ENCODE results near the gene CEACAM1.
"Not testable (repeated sequence)": the region's sequence is repeated elsewhere in the genome, so short reads cannot be mapped to it uniquely, and the experiment has no call there.

The CEACAM1 gene

GRCh38 chr19:42538841-42539709 lies 10.8 kb upstream of the CEACAM1 start:
- H3K9ac ChIP-seq (ENCODE audit: low read length) = no peak overlapping the region
- H3K4me1 ChIP-seq (ENCODE audit: low read length) = no peaks in the 10 kb centered on the region
- DNase-seq = no peak
- no peaks in the 10 kb centered on the region for H4K20me1 ChIP-seq (ENCODE audit: insufficient read depth, low read length)
- H3K27me3 ChIP-seq (replicated peaks; ENCODE audit: insufficient read depth, low read length) = 0 out of 2 replicates have a peak, but pooled peaks cover 4% of the 10 kb centered on the region
- no peak overlapping the region for H3K4me3 ChIP-seq (ENCODE audit: low read length)
- H3K9me3 ChIP-seq (replicated peaks; ENCODE audit: insufficient read depth, low read length) = no peaks in the 10 kb centered on the region
- H3F3A ChIP-seq (ENCODE audit: insufficient read depth, low read length) = no peaks in the 10 kb centered on the region
- no peaks in the 10 kb centered on the region for H3K36me3 ChIP-seq (replicated peaks; ENCODE audit: insufficient read depth, low read length)
- no peak overlapping the region for H3K4me2 ChIP-seq (ENCODE audit: low read depth, low read length)
- no peaks in the 10 kb centered on the region for H3K9me2 ChIP-seq (replicated peaks; ENCODE audit: insufficient read depth, low read length)
- TF ChIP-seq CTCF (IDR thresholded peaks at IDR 0.05; ENCODE audit: low read length) = no peak
- H3K27ac ChIP-seq (ENCODE audit: low read length) = no peak overlapping the region
- no peaks in the 10 kb centered on the region for H3K79me2 ChIP-seq (ENCODE audit: low read length)
- no peak overlapping the region for H2AFZ ChIP-seq (ENCODE audit: low read length)

GRCh38 chr19:42535276-42535675 lies 7.0 kb upstream of the CEACAM1 start:
- H3K9me2 ChIP-seq (replicated peaks; ENCODE audit: insufficient read depth, low read length); H3K4me3 ChIP-seq (ENCODE audit: low read length); H3K4me2 ChIP-seq (ENCODE audit: low read depth, low read length); H3K27me3 ChIP-seq (replicated peaks; ENCODE audit: insufficient read depth, low read length); H2AFZ ChIP-seq (ENCODE audit: low read length); H3F3A ChIP-seq (ENCODE audit: insufficient read depth, low read length); H3K4me1 ChIP-seq (ENCODE audit: low read length); H3K27ac ChIP-seq (ENCODE audit: low read length); DNase-seq; H3K36me3 ChIP-seq (replicated peaks; ENCODE audit: insufficient read depth, low read length); H3K9me3 ChIP-seq (replicated peaks; ENCODE audit: insufficient read depth, low read length); H4K20me1 ChIP-seq (ENCODE audit: insufficient read depth, low read length); H3K9ac ChIP-seq (ENCODE audit: low read length); H3K79me2 ChIP-seq (ENCODE audit: low read length): not testable (repeated sequence)

- no peaks in the 10 kb centered on the region for H3K9me3 ChIP-seq (replicated peaks; ENCODE audit: insufficient read depth, low read length)
- TF ChIP-seq EZH2 (optimal IDR thresholded peaks at IDR 0.05; ENCODE audit: low read depth, low read length) (no peak), EZH2phosphoT487 (IDR thresholded peaks at IDR 0.05; ENCODE audit: low read length) (no peak), CTCF (IDR thresholded peaks at IDR 0.05; ENCODE audit: low read length) (no peak)
- no peaks in the 10 kb centered on the region for H4K20me1 ChIP-seq (ENCODE audit: insufficient read depth, low read length)
- H3K4me2 ChIP-seq (ENCODE audit: low read depth, low read length) = no peak overlapping the region
- no peak overlapping the region for H3K4me3 ChIP-seq (ENCODE audit: low read length)
- DNase-seq = no peak
- 0 out of 2 replicates have a peak, but pooled peaks cover 4% of the 10 kb centered on the region for H3K27me3 ChIP-seq (replicated peaks; ENCODE audit: insufficient read depth, low read length)
- no peaks in the 10 kb centered on the region for H3K4me1 ChIP-seq (ENCODE audit: low read length)
- H2AFZ ChIP-seq (ENCODE audit: low read length) = no peak overlapping the region
- no peaks in the 10 kb centered on the region for H3K79me2 ChIP-seq (ENCODE audit: low read length)
- H3K27ac ChIP-seq (ENCODE audit: low read length) = no peak overlapping the region
- H3F3A ChIP-seq (ENCODE audit: insufficient read depth, low read length) = no peaks in the 10 kb centered on the region
- no peaks in the 10 kb centered on the region for H3K9me2 ChIP-seq (replicated peaks; ENCODE audit: insufficient read depth, low read length)
- H3K36me3 ChIP-seq (replicated peaks; ENCODE audit: insufficient read depth, low read length) = no peaks in the 10 kb centered on the region
- no peak overlapping the region for H3K9ac ChIP-seq (ENCODE audit: low read length)
Observed at GRCh38 chr19:42534391-42534790, 6.1 kb upstream of the CEACAM1 start.

- Histone ChIP-seq H4K20me1 (ENCODE audit: insufficient read depth, low read length) (no peaks in the 10 kb centered on the region), H3K4me1 (ENCODE audit: low read length) (peaks cover 13% of the 10 kb centered on the region), H3K4me2 (ENCODE audit: low read depth, low read length) (no peak overlapping the region), H3K27ac (ENCODE audit: low read length) (no peak overlapping the region), H3K27me3 (replicated peaks; ENCODE audit: insufficient read depth, low read length) (0 out of 2 replicates have a peak, but pooled peaks cover 4% of the 10 kb centered on the region), H3K36me3 (replicated peaks; ENCODE audit: insufficient read depth, low read length) (no peaks in the 10 kb centered on the region), H3K4me3 (ENCODE audit: low read length) (no peak overlapping the region), H3K9me3 (replicated peaks; ENCODE audit: insufficient read depth, low read length) (no peaks in the 10 kb centered on the region), H3K9ac (ENCODE audit: low read length) (no peak overlapping the region), H2AFZ (ENCODE audit: low read length) (no peak overlapping the region), H3F3A (ENCODE audit: insufficient read depth, low read length) (no peaks in the 10 kb centered on the region), H3K9me2 (replicated peaks; ENCODE audit: insufficient read depth, low read length) (no peaks in the 10 kb centered on the region), H3K79me2 (ENCODE audit: low read length) (no peaks in the 10 kb centered on the region)
- DNase-seq = no peak
- TF ChIP-seq EZH2 (optimal IDR thresholded peaks at IDR 0.05; ENCODE audit: low read depth, low read length) (no peak), CTCF (IDR thresholded peaks at IDR 0.05; ENCODE audit: low read length) (no peak), EZH2phosphoT487 (IDR thresholded peaks at IDR 0.05; ENCODE audit: low read length) (no peak)
Observed at GRCh38 chr19:42532891-42533290, 4.6 kb upstream of the CEACAM1 start.
